GM10266 (cell line): ENCODE measurements around the gene PROX2.

Experiments used
- DNase-seq: peaks from one replicate; pipeline ENCODE4 v3.0.0; 2012; ENCODE audit errors: extremely low spot score
- CTCF ChIP-seq: IDR thresholded peaks from 2 replicates; pipeline ENCODE4 v1.5.1; 2012; ENCODE audit warnings: mild to moderate bottlenecking, low read depth; ENCODE audit not compliant: control insufficient read depth, insufficient read depth; ENCODE audit errors: missing control alignments

The PROX2 gene

GRCh38 chr14:74875941-74876913, at the start of gene PROX2:
Gene PROX2, minus strand, starts transcription at chr14:74876145. Its CDS starts 12,311 bp downstream, at chr14:74863834.
- TF ChIP-seq CTCF = no peak
- DNase-seq = no peak

- TF ChIP-seq CTCF = no peak
- no peak for DNase-seq
These were observed 48.1 kb upstream of the PROX2 start for GRCh38 chr14:74924061-74924460.

GRCh38 chr14:74922752-74923401, 46.9 kb upstream of the PROX2 start, which contains the start of gene RPS6KL1:
Gene RPS6KL1, minus strand, starts transcription at chr14:74923260. Its CDS starts 1,719 bp downstream, at chr14:74921541.
- TF ChIP-seq CTCF = no peak
- peak; percentile 90 for DNase-seq

GRCh38 chr14:74921987-74922751, 46.2 kb upstream of the PROX2 start:
- no peak for TF ChIP-seq CTCF
- DNase-seq = peak; percentile 18

GRCh38 chr14:74921053-74921620, 45.2 kb upstream of the PROX2 start:
- DNase-seq = no peak
- TF ChIP-seq CTCF = no peak

GRCh38 chr14:74920281-74920680, 44.3 kb upstream of the PROX2 start:
- DNase-seq = no peak
- TF ChIP-seq CTCF = no peak
